ENCODE data around the gene FCRL5. TPM values are rescaled to one million over a fixed set of nuclear protein-coding genes. Genes with fewer than 3 reads are reported as not detected.
A peak's percentile ranks its signal among the peaks of the same experiment; 100 is the strongest.

Gene FCRL5
- total and polyA plus RNA-seq, 9 of the 15 experiments (the other 6 are each of a cell fraction or from before 2014, with no cell fraction given) = not detected

DNA sequence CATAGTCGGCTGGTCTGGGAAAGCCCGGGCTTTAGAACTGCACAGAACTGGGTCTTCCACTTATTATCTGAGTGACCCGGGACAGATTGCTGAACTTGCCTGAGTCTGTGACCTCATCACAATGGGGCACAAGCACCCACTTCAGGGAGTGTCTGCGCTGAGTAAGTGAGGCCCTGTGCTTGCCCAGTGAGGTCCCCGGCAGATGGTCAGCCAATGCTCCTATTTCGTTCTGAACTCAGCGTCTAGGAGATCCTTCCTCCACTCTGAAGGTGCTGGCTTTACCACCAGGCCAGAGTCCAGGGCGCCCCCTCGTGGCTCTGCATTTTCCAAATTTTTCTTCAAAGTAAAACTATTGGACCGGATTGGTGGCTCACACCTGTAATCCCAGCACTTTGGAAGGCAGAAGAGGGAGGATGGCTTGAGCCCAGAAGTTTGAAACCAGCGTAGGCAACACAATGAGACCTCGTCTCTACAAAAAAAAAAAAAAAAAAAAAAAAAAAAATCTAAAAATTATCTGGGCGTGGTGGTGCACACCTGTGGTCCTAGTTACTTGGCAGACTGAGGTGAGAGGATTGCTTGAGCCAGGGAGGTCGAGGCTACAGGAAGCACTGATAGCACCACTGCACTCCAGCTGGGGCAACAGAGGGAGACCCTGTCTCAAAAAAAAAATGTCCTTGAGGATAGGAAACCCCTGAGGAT is 61.7 kb downstream of the FCRL5 start (continued):
- TF ChIP-seq TAF7 (tag; IDR thresholded peaks at IDR 0.05) = no peak
- no peak for TF ChIP-seq MCM2 (IDR thresholded peaks at IDR 0.05; ENCODE audit: low read depth)
- no peak for TF ChIP-seq RNF219 (CRISPR knock-in tag; IDR thresholded peaks at IDR 0.05)
- no peak for TF ChIP-seq POLR3G (IDR thresholded peaks at IDR 0.05; ENCODE audit: extremely low read depth, insufficient read length, insufficient replicate concordance)
- no peak for TF ChIP-seq GTF2E2 (tag; IDR thresholded peaks at IDR 0.05)
- TF ChIP-seq, protein P1, sequence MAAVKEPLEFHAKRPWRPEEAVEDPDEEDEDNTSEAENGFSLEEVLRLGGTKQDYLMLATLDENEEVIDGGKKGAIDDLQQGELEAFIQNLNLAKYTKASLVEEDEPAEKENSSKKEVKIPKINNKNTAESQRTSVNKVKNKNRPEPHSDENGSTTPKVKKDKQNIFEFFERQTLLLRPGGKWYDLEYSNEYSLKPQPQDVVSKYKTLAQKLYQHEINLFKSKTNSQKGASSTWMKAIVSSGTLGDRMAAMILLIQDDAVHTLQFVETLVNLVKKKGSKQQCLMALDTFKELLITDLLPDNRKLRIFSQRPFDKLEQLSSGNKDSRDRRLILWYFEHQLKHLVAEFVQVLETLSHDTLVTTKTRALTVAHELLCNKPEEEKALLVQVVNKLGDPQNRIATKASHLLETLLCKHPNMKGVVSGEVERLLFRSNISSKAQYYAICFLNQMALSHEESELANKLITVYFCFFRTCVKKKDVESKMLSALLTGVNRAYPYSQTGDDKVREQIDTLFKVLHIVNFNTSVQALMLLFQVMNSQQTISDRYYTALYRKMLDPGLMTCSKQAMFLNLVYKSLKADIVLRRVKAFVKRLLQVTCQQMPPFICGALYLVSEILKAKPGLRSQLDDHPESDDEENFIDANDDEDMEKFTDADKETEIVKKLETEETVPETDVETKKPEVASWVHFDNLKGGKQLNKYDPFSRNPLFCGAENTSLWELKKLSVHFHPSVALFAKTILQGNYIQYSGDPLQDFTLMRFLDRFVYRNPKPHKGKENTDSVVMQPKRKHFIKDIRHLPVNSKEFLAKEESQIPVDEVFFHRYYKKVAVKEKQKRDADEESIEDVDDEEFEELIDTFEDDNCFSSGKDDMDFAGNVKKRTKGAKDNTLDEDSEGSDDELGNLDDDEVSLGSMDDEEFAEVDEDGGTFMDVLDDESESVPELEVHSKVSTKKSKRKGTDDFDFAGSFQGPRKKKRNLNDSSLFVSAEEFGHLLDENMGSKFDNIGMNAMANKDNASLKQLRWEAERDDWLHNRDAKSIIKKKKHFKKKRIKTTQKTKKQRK (IDR thresholded peaks at IDR 0.05; ENCODE audit: borderline replicate concordance, low read depth, low read length) = no peak
- TF ChIP-seq ARID3A (IDR thresholded peaks at IDR 0.05; ENCODE audit: borderline replicate concordance, low read depth, low read length) = no peak
- TF ChIP-seq NELFE (IDR thresholded peaks at IDR 0.05; ENCODE audit: insufficient read depth, insufficient read length) = no peak
- no peak for TF ChIP-seq CC2D1A (IDR thresholded peaks at IDR 0.05)
- TF ChIP-seq ZNF146 (CRISPR knock-in tag; IDR thresholded peaks at IDR 0.05; ENCODE audit: unreplicated experiment) = no peak
- no peak for TF ChIP-seq ZNF124 (CRISPR knock-in tag; IDR thresholded peaks at IDR 0.05)
- no peak for TF ChIP-seq YBX1 (IDR thresholded peaks at IDR 0.05)
- TF ChIP-seq, protein P2, sequence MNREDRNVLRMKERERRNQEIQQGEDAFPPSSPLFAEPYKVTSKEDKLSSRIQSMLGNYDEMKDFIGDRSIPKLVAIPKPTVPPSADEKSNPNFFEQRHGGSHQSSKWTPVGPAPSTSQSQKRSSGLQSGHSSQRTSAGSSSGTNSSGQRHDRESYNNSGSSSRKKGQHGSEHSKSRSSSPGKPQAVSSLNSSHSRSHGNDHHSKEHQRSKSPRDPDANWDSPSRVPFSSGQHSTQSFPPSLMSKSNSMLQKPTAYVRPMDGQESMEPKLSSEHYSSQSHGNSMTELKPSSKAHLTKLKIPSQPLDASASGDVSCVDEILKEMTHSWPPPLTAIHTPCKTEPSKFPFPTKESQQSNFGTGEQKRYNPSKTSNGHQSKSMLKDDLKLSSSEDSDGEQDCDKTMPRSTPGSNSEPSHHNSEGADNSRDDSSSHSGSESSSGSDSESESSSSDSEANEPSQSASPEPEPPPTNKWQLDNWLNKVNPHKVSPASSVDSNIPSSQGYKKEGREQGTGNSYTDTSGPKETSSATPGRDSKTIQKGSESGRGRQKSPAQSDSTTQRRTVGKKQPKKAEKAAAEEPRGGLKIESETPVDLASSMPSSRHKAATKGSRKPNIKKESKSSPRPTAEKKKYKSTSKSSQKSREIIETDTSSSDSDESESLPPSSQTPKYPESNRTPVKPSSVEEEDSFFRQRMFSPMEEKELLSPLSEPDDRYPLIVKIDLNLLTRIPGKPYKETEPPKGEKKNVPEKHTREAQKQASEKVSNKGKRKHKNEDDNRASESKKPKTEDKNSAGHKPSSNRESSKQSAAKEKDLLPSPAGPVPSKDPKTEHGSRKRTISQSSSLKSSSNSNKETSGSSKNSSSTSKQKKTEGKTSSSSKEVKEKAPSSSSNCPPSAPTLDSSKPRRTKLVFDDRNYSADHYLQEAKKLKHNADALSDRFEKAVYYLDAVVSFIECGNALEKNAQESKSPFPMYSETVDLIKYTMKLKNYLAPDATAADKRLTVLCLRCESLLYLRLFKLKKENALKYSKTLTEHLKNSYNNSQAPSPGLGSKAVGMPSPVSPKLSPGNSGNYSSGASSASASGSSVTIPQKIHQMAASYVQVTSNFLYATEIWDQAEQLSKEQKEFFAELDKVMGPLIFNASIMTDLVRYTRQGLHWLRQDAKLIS (CRISPR knock-in tag; IDR thresholded peaks at IDR 0.05) = no peak
- TF ChIP-seq ESRRB (CRISPR knock-in tag; IDR thresholded peaks at IDR 0.05; ENCODE audit: borderline replicate concordance) = no peak
- TF ChIP-seq, protein P3, sequence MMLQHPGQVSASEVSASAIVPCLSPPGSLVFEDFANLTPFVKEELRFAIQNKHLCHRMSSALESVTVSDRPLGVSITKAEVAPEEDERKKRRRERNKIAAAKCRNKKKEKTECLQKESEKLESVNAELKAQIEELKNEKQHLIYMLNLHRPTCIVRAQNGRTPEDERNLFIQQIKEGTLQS (IDR thresholded peaks at IDR 0.05) = no peak
- TF ChIP-seq, protein P3 (CRISPR knock-in tag; conservative IDR thresholded peaks at IDR 0.05) = 0 out of 2 replicates have a peak, but pooled peaks have one; percentile 31

Measured in K562 (cell line).